ENCODE measurements around the gene VSTM4.

- TF ChIP-seq CTCF (IDR thresholded peaks at IDR 0.05) (no peak), POLR2A (IDR thresholded peaks at IDR 0.05) (no peak)
Measured at GRCh38 chr10:49131507-49132361, 16.4 kb upstream of the VSTM4 start.

All from adrenal gland (tissue), 5 donors.